H1 (cell line): ENCODE measurements around the gene TECPR2. TPM values are rescaled to one million over a fixed set of nuclear protein-coding genes. Genes with fewer than 3 reads are reported as not detected.

Experiments
- CBX5 ChIP-seq: fragments of 300-800, 300-1000 bp; sonication (generic); IDR thresholded peaks from 2 replicates; pipeline ENCODE4 v1.7.1; 2016; ENCODE audit warnings: antibody characterized with exemption, low read length, low read depth
- EGR1 ChIP-seq: IDR thresholded peaks from 2 replicates; pipeline ENCODE4 v1.6.1; 2011; ENCODE audit warnings: low read depth, low read length, borderline replicate concordance
- HDAC6 ChIP-seq: IDR thresholded peaks from one replicate; pipeline ENCODE4 v1.7.1; 2012; ENCODE audit warnings: low read depth, mild to moderate bottlenecking, inconsistent platforms, low read length, moderate library complexity
- NANOG ChIP-seq: IDR thresholded peaks from 2 replicates; pipeline ENCODE4 v1.6.1; 2011; ENCODE audit warnings: low read length, low read depth, mild to moderate bottlenecking, inconsistent platforms; ENCODE audit not compliant: insufficient read depth, poor library complexity, severe bottlenecking
- PHF8 ChIP-seq: fragments of 200-600 bp; sonication (generic); conservative IDR thresholded peaks from 2 replicates; pipeline ENCODE4 v1.7.1; 2012; ENCODE audit warnings: low read depth, mild to moderate bottlenecking, inconsistent platforms, low read length, moderate library complexity
- RXRA ChIP-seq: IDR thresholded peaks from 2 replicates; pipeline ENCODE4 v1.6.1; 2011; ENCODE audit warnings: low read depth, mild to moderate bottlenecking, low read length, moderate library complexity; ENCODE audit not compliant: insufficient read depth
- SP4 ChIP-seq: IDR thresholded peaks from 2 replicates; pipeline ENCODE4 v1.6.1; 2012; ENCODE audit warnings: low read length, inconsistent platforms
- TBP ChIP-seq: IDR thresholded peaks from 2 replicates; pipeline ENCODE4 v1.6.1; 2011; ENCODE audit warnings: low read depth, low read length, improper control_type of control experiment
- ZNF274 ChIP-seq: IDR thresholded peaks from 2 replicates; pipeline ENCODE4 v1.7.0; 2012; ENCODE audit warnings: low read length, borderline replicate concordance; ENCODE audit errors: extremely low read depth
- polyA plus RNA-seq, 7 experiments: library from polyadenylated mRNA; depleted of rRNA in 3 of 7; stranded (reverse) in 5 of 7; unstranded in 2 of 7; fragments of >200 nt in 5 of 7; fragments of 200-250 nt in 2 of 7; gene quantifications; 1 replicate in 5 of 7; 2 replicates in 1 of 7; 4 replicates in 1 of 7; pipeline versions ENCODE4 v1.2.1 to v1.2.3, GENCODE V29; 2011 to 2013; ENCODE audit warnings: missing spikeins in 2 of 7, mixed read lengths in 2 of 7
- total RNA-seq: library from RNA; stranded (reverse); fragmentation: NEBNext Ultra II Directional; extraction: Animal tissue kit (Norgen Biotek cat#: 25700); gene quantifications from 2 replicates; pipeline ENCODE4 v1.2.1, GENCODE V29; 2021
- TF ChIP-seq, protein P1 (sequence below): IDR thresholded peaks from 2 replicates; pipeline ENCODE4 v1.6.1; 2012; ENCODE audit warnings: low read length, inconsistent platforms
- TF ChIP-seq, protein P2 (sequence below): IDR thresholded peaks from 2 replicates; pipeline ENCODE4 v1.6.1; 2011; ENCODE audit warnings: low read length, improper control_type of control experiment

The TECPR2 gene
- total and polyA plus RNA-seq, 2 of the 8 experiments (the other 6 are each of a cell fraction or from before 2014, with no cell fraction given), result 6.8 to 19.4 TPM

DNA sequence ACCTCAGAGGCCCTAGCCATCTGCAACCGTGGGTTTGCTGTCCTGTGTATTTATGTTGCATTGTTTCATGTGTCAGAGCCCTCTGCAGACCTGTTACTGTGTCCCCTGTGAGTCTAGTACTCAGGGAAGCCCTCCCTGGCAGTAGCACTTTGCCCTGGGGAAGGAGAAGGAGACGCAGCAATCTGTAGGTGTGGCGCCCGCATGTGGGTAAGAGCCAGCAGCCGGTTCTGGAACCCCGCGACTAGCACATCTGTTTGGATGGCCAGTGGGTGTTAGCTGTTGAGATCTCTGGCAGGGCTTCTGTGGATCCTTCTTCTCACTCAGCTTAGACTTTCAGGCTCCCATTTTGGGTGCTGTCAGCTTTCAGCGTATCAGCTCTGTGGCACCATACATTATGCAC is 57.0 kb downstream of the TECPR2 start (continued):
- TF ChIP-seq, protein P1, sequence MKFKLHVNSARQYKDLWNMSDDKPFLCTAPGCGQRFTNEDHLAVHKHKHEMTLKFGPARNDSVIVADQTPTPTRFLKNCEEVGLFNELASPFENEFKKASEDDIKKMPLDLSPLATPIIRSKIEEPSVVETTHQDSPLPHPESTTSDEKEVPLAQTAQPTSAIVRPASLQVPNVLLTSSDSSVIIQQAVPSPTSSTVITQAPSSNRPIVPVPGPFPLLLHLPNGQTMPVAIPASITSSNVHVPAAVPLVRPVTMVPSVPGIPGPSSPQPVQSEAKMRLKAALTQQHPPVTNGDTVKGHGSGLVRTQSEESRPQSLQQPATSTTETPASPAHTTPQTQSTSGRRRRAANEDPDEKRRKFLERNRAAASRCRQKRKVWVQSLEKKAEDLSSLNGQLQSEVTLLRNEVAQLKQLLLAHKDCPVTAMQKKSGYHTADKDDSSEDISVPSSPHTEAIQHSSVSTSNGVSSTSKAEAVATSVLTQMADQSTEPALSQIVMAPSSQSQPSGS, result no peak
- TF ChIP-seq CBX5, result no peak
- TF ChIP-seq SP4, result no peak
- no peak for TF ChIP-seq PHF8
- TF ChIP-seq HDAC6, result no peak
- TF ChIP-seq TBP, result no peak
- TF ChIP-seq ZNF274, result no peak
- TF ChIP-seq EGR1, result no peak
- TF ChIP-seq, protein P2, sequence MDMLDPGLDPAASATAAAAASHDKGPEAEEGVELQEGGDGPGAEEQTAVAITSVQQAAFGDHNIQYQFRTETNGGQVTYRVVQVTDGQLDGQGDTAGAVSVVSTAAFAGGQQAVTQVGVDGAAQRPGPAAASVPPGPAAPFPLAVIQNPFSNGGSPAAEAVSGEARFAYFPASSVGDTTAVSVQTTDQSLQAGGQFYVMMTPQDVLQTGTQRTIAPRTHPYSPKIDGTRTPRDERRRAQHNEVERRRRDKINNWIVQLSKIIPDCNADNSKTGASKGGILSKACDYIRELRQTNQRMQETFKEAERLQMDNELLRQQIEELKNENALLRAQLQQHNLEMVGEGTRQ, result no peak
- TF ChIP-seq RXRA, result no peak
- no peak for TF ChIP-seq NANOG
- TF ChIP-seq, all 59 proteins: peak for 0
